ENCODE results near the gene COG8. TPM values are rescaled to one million over a fixed set of nuclear protein-coding genes. Genes with fewer than 3 reads are reported as not detected.

Gene COG8
- polyA plus RNA-seq, 1 experiment = 31.6 TPM

- H3K4me3 ChIP-seq (ENCODE audit: low read depth, low read length) = no peak overlapping the region
- DNase-seq (ENCODE audit: low read depth) = no peak
- H3K27me3 ChIP-seq (ENCODE audit: control insufficient read depth, insufficient read depth, low read length) = no peaks in the 10 kb centered on the region
- CTCF ChIA-PET = interaction anchor here (1.1 kb wide), 1 partner anchor 13 kb away, joined by 5 read pairs; the partner anchor contains the start of genes COG8 and NIP7
- POLR2A ChIA-PET = no interaction called here
- no peak for TF ChIP-seq CTCF (IDR thresholded peaks at IDR 0.05; ENCODE audit: insufficient read depth, low read depth, low read length)
- peaks cover 28% of the 10 kb centered on the region for H3K36me3 ChIP-seq (ENCODE audit: control insufficient read depth, insufficient read depth, low read length)
Measured at GRCh38 chr16:69325784-69326171, 13.6 kb downstream of the COG8 start.

GRCh38 chr16:69324585-69325253 lies 14.6 kb downstream of the COG8 start:
- CTCF ChIA-PET = interaction anchor here (1.1 kb wide), 1 partner anchor 14 kb away, joined by 3 read pairs; no protein-coding TSS in a partner anchor
- Histone ChIP-seq H3K36me3 (ENCODE audit: control insufficient read depth, insufficient read depth, low read length) (peaks cover 38% of the 10 kb centered on the region), H3K27me3 (ENCODE audit: control insufficient read depth, insufficient read depth, low read length) (no peaks in the 10 kb centered on the region), H3K4me3 (ENCODE audit: low read depth, low read length) (no peak overlapping the region)
- no peak for DNase-seq (ENCODE audit: low read depth)
- no peak for TF ChIP-seq CTCF (IDR thresholded peaks at IDR 0.05; ENCODE audit: insufficient read depth, low read depth, low read length)
- POLR2A ChIA-PET = no interaction called here

GRCh38 chr16:69324013-69324531 lies 15.3 kb downstream of the COG8 start:
- H3K4me3 ChIP-seq (ENCODE audit: low read depth, low read length) = no peak overlapping the region
- no peaks in the 10 kb centered on the region for H3K27me3 ChIP-seq (ENCODE audit: control insufficient read depth, insufficient read depth, low read length)
- ChIA-PET POLR2A (no interaction called here), CTCF (interaction anchor here (1.1 kb wide), 1 partner anchor 13 kb away, joined by 3 read pairs; no protein-coding TSS in a partner anchor)
- H3K36me3 ChIP-seq (ENCODE audit: control insufficient read depth, insufficient read depth, low read length) = peaks cover 45% of the 10 kb centered on the region
- no peak for TF ChIP-seq CTCF (IDR thresholded peaks at IDR 0.05; ENCODE audit: insufficient read depth, low read depth, low read length)
- DNase-seq (ENCODE audit: low read depth) = no peak

- CTCF ChIA-PET = interaction anchor here (1.1 to 1.4 kb wide), 2 partner anchors 11 to 13 kb away, joined by 3 read pairs; no protein-coding TSS in a partner anchor
- H3K27me3 ChIP-seq (ENCODE audit: control insufficient read depth, insufficient read depth, low read length) = no peaks in the 10 kb centered on the region
- no peak for DNase-seq (ENCODE audit: low read depth)
- no peak for TF ChIP-seq CTCF (IDR thresholded peaks at IDR 0.05; ENCODE audit: insufficient read depth, low read depth, low read length)
- POLR2A ChIA-PET = no interaction called here
- no peak overlapping the region for H3K4me3 ChIP-seq (ENCODE audit: low read depth, low read length)
- peaks cover 49% of the 10 kb centered on the region for H3K36me3 ChIP-seq (ENCODE audit: control insufficient read depth, insufficient read depth, low read length)
Measured at GRCh38 chr16:69323415-69323814, 15.9 kb downstream of the COG8 start.

GRCh38 chr16:69322343-69322742 lies 17.0 kb downstream of the COG8 start:
- CTCF ChIA-PET = interaction anchor here (1.4 kb wide), 1 partner anchor 10 kb away, joined by 3 read pairs; no protein-coding TSS in a partner anchor
- DNase-seq (ENCODE audit: low read depth) = no peak
- TF ChIP-seq CTCF (IDR thresholded peaks at IDR 0.05; ENCODE audit: insufficient read depth, low read depth, low read length) = no peak
- peaks cover 52% of the 10 kb centered on the region for H3K36me3 ChIP-seq (ENCODE audit: control insufficient read depth, insufficient read depth, low read length)
- POLR2A ChIA-PET = no interaction called here
- no peak overlapping the region for H3K4me3 ChIP-seq (ENCODE audit: low read depth, low read length)
- H3K27me3 ChIP-seq (ENCODE audit: control insufficient read depth, insufficient read depth, low read length) = no peaks in the 10 kb centered on the region
